ENCODE data around the gene ROPN1L. TPM values are rescaled to one million over a fixed set of nuclear protein-coding genes. Genes with fewer than 3 reads are reported as not detected.

The ROPN1L gene
- total and polyA plus RNA-seq, 2 of the 13 experiments (the other 11 are each of a cell fraction or from before 2014, with no cell fraction given), result not detected

GRCh38 chr5:10441083-10441991 lies at the start of gene ROPN1L (continued):
- TF ChIP-seq ZFP91 (CRISPR knock-in tag; IDR thresholded peaks at IDR 0.05; ENCODE audit: borderline replicate concordance) (peak; percentile 54; the same call in 1 of the 2 replicates), TFE3 (CRISPR knock-in tag; IDR thresholded peaks at IDR 0.05) (no peak), HMG20B (CRISPR knock-in tag; conservative IDR thresholded peaks at IDR 0.05) (no peak), ZFYVE20 (CRISPR knock-in tag; IDR thresholded peaks at IDR 0.05; ENCODE audit: borderline replicate concordance, low read depth) (no peak), CC2D1A (CRISPR knock-in tag; IDR thresholded peaks at IDR 0.05) (no peak), BATF2 (CRISPR knock-in tag; IDR thresholded peaks at IDR 0.05) (no peak), NR2C2 (CRISPR knock-in tag; IDR thresholded peaks at IDR 0.05; ENCODE audit: borderline replicate concordance) (no peak), ZFP1 (CRISPR knock-in tag; IDR thresholded peaks at IDR 0.05) (no peak), MBD4 (IDR thresholded peaks at IDR 0.05; ENCODE audit: borderline replicate concordance, low read length) (no peak), SOX5 (CRISPR knock-in tag; IDR thresholded peaks at IDR 0.05; ENCODE audit: borderline replicate concordance) (no peak), SMC3 (IDR thresholded peaks at IDR 0.05; ENCODE audit: low read length) (no peak), CHD2 (IDR thresholded peaks at IDR 0.05; ENCODE audit: low read depth, low read length) (no peak), ZNF574 (CRISPR knock-in tag; IDR thresholded peaks at IDR 0.05) (peak; percentile 13; the same call in 1 of the 2 replicates), HDAC1 (CRISPR knock-in tag; IDR thresholded peaks at IDR 0.05) (peak; percentile 75), ZNF512B (CRISPR knock-in tag; IDR thresholded peaks at IDR 0.05; ENCODE audit: borderline replicate concordance) (no peak)
